ENCODE measurements around the gene CATSPERZ.
A peak's percentile ranks its signal among the peaks of the same experiment; 100 is the strongest.
"Not testable (repeated sequence)": the region's sequence is repeated elsewhere in the genome, so short reads cannot be mapped to it uniquely, and the experiment has no call there.

CATSPERZ gene

DNA sequence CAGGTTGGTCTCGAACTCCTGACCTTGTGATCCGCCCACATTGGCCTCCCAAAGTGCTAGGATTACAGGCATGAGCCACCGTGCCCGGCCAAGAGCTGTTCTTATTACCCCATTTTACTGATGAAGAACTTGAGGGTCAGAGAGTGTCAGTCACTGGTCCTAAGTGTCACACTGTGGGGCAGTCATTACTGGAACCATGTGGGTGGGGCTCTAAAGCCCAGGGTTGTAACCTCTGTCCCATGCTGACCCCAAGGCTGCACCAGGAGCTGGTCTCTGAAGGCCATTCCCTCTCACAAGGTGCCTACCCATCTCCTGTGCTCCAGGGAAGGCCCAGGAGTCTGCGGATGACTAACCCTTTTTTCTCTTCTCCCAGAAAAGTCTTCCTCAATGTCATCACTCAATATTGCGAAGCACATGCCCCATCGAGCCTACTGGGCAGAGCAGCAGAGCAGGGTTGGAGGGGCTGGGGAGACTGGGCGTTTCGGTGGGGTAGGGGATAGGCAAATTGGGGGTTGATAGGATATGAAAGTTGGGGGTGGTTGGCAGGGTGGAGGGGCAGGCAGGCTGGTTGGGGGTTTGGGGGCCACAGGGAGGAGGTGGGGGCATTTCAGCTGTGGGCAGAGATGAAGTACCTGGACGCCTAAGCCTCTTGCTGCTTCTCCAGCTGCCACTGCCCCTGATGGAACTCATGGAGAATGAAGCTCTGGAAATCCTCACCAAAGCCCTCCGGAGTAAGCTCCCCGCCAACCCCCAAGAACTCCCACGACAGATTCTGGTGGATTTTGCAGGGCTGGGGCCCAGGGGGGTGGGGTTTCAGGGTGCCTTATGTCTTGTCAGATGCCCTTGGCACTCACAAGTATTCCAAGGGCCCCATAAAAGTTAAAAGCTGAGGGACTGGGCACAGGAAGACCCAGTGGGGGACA, 3.2 kb downstream of the CATSPERZ start:
- DNase-seq (ENCODE audit: low read depth in 1 of 2, low spot score in 1 of 2), result no peak

DNA sequence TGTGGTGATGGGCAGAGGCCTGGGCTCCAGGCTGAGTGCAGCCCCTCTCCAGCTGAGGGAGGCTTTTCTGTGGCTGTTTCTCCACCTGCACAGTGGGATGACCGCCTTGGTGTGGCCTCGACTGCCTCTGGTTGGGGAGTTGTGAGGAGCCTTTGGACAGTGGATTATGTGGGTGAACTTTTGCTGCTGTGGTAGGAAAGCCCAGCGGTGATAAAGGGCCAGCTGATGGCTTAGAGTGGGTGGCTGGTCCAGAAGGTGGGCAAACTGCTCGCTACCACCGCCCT, 3.8 kb downstream of the CATSPERZ start:
- DNase-seq (ENCODE audit: low read depth in 1 of 2, low spot score in 1 of 2), result no peak

DNA sequence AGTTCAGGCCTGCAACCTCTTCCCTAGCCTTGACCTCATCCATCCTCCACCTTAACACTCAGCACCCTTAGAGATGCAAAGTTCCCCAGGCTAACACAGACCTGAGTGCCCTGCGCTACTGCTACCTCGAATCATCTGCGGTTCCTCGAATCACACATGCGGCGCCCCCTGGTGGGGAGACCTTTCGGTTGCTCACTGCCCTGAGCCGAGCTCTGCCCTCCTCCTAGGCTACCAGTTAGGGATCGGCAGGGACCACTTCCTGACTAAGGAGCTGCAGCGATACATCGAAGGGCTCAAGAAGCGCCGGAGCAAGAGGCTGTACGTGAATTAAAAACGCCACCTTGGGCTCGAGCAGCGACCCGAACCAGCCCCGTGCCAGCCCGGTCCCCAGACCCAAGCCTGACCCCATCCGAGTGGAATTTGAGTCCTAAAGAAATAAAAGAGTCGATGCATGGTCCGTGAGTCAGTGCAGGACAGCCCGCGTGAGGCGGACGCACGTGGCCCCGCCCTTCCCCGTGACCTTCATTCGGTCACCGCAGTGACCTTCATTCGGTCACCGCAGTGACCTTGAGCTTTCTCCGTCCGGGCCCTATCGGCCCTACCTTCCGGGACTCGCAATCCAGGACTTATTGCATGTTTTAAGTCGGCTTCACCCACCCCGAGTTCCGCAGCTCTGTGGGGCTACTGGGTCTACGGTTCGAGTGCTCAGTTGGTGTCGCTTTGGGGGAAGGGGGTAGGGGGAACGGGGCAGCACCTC, 4.3 kb downstream of the CATSPERZ start:
- DNase-seq (ENCODE audit: low read depth in 1 of 2, low spot score in 1 of 2), result peak; percentile 88 to 91

DNA sequence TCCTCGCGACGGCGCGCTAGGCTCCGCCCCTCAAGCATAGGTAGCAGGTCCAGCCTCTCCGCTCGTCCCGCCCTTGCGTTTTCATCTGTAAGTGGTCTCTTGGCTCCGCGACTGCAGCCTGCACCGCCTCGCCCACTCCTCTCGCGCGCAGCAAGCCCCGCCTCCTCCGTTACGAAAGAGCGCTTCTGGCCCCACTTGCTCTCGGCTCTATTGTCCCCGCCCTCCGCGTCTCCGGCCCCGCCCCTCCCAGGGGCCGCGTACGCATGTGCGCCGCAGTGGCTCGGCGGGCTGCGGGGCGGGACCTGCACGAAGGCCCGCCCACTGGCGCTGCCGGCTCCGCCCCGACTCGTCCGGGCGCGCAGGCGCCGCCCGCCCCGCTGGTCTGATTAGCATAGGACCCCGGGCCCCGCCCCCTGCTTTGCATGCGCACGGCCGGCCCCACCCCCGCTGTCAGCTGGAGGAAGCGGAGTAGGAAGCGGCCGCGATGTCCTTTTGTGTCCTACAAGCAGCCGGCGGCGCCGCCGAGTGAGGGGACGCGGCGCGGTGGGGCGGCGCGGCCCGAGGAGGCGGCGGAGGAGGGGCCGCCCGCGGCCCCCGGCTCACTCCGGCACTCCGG, 5.0 kb downstream of the CATSPERZ start, which contains the start of gene ESRRA:
ESRRA (plus strand) TSS at position 450 of the 616 bp plus-strand sequence. CDS start 1,656 bp downstream, outside the sequence.
- DNase-seq (ENCODE audit: low read depth in 1 of 2, low spot score in 1 of 2), result peak; percentile 98 to 99

DNA sequence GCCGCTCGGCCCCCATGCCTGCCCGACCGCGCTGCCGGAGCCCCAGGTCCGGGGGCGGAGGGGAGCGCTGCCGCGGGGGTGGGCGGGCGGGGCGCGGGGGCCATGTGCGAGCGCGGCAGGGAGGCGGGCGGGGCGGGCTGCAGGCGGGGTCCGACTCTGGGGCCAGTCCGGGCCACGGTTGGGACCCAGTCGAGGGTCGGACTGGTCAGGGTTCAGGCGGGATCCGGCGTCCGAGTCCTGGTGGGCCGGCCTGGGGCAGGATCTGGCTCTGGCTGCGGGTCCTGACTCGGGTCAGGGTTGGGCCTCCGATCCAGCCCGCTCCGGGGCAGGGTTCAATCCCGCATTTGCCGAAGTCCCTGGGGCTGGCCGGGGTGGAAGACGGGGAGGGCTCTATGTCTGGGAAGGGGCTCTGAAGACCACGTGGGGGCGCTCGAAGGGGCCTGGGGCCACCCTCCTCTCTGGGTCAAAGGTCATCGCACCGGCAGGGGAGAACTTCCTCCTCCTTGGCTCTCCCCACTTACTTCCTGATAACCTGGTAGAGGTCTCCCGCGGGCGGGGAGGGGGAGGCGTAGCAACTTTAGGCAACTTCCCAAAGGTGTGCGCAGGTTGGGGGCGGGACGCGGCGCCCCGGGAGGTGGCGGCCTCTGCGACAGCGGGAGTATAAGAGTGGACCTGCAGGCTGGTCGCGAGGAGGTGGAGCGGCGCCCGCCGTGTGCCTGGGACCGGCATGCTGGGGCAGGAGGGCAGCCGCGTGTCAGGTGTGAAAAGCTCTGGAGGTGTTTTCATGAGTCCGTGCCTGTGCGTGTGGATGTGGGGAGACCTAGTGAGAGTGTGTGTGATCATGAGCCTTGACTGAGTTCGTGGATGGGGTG, 5.8 kb downstream of the CATSPERZ start:
- DNase-seq (ENCODE audit: low read depth in 1 of 2, low spot score in 1 of 2), result peak; percentile 56 to 61

DNA sequence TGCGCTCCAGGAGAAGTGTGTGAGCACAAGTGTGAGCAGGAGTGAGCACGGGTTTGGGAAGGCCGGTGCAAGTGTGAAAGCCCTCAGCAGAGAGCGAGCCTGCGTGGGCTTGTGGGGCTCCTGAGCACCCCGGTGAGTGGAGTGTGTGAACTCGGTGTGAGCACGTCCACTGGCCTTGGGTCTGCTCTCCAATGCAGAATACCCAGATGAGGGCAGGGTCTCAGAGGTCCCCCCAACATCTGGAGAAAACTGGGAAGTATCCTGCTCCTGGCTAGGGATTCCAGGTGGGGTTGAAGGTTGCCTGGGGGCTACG, 6.4 kb downstream of the CATSPERZ start:
- DNase-seq (ENCODE audit: low read depth in 1 of 2, low spot score in 1 of 2), result no peak

DNA sequence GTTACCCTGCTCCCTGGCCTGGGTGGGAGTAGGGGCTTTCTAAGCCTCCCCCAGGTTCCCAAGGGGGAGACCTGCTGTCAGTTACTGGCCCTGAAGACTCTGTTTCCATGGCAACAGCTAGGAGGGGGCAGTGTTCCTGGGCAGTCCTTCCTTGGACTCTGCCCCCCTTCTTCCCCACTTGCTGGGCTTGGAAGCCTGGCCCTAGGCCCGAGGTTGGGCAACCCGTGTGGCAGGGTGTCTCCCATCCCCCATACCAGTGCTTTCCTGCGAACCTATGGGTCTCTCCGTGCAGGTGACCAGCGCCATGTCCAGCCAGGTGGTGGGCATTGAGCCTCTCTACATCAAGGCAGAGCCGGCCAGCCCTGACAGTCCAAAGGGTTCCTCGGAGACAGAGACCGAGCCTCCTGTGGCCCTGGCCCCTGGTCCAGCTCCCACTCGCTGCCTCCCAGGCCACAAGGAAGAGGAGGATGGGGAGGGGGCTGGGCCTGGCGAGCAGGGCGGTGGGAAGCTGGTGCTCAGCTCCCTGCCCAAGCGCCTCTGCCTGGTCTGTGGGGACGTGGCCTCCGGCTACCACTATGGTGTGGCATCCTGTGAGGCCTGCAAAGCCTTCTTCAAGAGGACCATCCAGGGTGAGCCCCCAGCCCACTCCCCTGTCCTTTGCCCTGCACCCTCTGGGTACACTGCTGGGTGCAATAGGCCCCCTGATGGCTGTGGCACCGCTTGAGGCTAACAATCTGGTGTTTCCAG, 6.9 kb downstream of the CATSPERZ start:
- no peak for DNase-seq (ENCODE audit: low read depth in 1 of 2, low spot score in 1 of 2)

DNA sequence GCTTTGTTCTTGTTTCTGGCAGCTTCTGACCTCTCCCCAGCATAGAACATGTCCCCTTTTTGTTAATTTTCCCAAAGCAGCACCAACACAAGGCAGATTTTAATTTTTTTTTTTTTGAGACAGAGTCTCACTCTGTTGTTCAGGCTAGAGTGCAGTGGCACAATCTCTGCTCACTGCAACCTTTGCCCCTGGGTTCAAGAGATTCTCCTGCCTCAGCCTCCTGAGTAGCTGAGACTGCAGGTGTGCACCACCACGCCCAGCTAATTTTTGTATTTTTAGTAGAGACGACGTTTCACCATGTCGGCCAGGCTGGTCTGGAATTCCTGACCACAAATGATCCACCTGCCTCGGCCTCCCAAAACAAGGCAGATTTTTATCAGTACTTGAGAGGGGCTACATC, 7.6 kb downstream of the CATSPERZ start:
- not testable (repeated sequence) for DNase-seq (ENCODE audit: low read depth in 1 of 2, low spot score in 1 of 2)

DNA sequence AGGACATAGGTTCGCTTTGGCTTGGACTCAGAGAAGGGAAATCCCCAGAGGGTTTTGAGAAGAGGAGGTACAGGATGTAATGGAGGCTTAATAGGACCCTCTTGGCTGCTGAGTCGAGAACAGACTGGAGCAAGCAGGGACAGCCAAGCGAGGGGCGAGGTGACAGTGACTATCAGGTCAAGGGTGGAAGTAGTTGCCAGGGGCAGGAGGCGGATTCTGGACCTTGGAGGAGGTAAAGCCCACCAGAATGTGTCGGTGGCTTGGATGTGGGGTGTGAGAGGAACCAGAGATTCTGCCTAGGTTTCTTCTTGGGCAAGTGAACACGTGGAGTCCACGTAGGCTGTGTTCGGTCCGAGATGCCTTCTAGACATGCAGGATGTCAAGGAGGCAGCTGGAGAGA, 12.8 kb downstream of the CATSPERZ start:
- no peak for DNase-seq (ENCODE audit: low read depth in 1 of 2, low spot score in 1 of 2)

DNA sequence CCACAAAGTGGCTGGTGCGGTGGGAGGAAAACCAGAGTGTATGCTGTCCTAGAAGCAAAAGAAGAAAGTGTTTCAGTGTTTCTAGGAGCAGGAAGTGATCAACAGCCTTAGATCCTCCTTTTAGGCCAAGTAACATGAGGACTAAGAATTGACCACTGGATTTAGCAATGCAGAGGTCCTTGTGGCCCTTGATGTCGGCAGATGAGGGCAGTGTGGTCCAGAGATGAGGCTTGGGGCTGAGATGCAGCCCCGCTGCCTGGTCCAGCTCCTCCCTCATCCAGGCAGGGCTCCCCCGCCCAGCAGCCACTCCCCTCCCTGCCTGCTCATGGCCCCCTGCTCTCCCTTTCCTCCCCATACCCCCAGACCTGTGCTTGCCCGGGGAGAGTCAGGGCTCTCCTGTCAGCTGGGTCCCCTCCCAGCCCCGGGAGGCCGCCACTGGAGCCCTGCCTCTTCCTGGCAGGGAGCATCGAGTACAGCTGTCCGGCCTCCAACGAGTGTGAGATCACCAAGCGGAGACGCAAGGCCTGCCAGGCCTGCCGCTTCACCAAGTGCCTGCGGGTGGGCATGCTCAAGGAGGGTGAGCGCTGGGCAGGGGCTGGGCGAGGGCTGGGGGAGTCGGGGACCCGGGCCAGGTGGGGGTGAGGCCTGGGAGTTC, 13.5 kb downstream of the CATSPERZ start:
- DNase-seq (ENCODE audit: low read depth in 1 of 2, low spot score in 1 of 2), result no peak

DNA sequence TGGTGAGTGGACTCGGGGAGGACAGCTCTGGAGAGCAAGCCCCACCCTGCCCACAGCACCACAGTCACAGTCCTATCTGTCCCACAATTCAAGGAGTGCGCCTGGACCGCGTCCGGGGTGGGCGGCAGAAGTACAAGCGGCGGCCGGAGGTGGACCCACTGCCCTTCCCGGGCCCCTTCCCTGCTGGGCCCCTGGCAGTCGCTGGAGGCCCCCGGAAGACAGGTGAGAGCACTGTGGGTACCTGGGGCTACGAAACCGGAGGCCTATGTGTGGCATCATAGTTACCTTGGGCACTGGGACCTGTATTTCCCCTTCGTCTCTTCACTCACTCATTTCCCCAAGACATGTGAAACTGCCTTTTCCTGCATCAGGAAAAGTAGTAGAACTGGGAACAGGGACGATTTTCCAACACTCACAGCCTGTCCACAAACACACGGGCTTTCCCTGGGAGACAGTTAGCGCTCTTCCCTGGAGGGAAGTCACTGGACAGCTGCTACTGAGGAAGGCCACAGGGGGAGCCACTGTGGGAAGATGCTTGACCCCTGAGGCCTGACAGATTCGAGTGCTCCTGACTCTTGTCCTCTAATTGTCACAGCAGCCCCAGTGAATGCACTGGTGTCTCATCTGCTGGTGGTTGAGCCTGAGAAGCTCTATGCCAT, 14.1 kb downstream of the CATSPERZ start:
- DNase-seq (ENCODE audit: low read depth in 1 of 2, low spot score in 1 of 2), result no peak

DNA sequence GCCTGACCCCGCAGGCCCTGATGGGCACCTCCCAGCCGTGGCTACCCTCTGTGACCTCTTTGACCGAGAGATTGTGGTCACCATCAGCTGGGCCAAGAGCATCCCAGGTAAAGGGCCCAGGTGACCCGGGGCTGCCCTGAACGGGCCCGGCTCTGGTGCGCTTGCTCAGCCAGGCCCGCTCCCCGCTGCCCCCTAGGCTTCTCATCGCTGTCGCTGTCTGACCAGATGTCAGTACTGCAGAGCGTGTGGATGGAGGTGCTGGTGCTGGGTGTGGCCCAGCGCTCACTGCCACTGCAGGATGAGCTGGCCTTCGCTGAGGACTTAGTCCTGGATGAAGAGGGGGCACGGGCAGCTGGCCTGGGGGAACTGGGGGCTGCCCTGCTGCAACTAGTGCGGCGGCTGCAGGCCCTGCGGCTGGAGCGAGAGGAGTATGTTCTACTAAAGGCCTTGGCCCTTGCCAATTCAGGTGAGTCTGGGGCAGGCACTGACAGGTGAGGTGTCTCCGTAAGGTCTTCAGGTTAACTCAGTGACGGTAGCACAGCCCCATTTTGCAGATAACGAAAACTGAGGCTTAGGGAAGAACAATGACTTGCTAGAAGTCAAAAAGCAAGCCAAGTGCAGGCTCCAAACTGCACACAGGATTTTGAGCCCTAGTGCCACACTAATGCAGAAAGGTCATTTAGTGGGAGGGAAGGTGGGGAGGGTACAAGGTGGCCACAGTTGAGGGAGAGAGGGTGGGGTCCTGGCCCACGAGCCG, 14.8 kb downstream of the CATSPERZ start:
- no peak for DNase-seq (ENCODE audit: low read depth in 1 of 2, low spot score in 1 of 2)

DNA sequence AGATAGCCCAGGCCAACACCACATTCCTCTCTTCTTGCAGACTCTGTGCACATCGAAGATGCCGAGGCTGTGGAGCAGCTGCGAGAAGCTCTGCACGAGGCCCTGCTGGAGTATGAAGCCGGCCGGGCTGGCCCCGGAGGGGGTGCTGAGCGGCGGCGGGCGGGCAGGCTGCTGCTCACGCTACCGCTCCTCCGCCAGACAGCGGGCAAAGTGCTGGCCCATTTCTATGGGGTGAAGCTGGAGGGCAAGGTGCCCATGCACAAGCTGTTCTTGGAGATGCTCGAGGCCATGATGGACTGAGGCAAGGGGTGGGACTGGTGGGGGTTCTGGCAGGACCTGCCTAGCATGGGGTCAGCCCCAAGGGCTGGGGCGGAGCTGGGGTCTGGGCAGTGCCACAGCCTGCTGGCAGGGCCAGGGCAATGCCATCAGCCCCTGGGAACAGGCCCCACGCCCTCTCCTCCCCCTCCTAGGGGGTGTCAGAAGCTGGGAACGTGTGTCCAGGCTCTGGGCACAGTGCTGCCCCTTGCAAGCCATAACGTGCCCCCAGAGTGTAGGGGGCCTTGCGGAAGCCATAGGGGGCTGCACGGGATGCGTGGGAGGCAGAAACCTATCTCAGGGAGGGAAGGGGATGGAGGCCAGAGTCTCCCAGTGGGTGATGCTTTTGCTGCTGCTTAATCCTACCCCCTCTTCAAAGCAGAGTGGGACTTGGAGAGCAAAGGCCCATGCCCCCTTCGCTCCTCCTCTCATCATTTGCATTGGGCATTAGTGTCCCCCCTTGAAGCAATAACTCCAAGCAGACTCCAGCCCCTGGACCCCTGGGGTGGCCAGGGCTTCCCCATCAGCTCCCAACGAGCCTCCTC, 15.7 kb downstream of the CATSPERZ start:
- DNase-seq (ENCODE audit: low read depth in 1 of 2, low spot score in 1 of 2), result not testable (repeated sequence)

DNA sequence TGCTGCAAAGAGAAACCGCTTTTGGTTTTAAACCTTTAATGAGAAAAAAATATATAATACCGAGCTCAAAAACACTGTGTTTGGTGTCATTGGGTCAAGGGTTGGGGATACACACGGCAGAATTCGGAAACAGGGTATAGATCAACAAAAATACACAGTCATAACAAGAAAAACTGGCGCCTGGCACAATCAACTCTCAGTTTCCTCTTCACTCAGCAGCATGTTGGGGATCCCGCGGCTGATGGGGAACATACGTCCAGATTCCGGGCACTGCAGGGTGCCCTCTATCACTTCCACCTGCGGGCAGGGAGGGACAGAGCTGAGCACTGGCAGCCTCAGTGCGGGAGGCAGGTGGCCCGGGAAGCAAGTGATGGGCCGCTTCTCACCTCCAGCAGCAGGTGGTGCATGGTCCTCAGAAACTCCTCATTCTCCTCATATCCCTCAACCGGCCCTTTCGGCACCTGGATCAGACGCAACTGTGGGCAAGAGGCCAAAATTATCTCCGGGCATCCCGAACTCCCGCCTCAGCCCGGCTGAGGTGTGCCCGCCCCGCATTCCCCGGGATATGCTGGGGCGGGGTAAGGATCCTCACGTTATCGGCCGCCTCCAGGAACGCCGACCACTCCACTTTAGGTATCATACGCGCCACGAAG, 16.6 kb downstream of the CATSPERZ start:
- DNase-seq (ENCODE audit: low read depth in 1 of 2, low spot score in 1 of 2), result no peak

DNA sequence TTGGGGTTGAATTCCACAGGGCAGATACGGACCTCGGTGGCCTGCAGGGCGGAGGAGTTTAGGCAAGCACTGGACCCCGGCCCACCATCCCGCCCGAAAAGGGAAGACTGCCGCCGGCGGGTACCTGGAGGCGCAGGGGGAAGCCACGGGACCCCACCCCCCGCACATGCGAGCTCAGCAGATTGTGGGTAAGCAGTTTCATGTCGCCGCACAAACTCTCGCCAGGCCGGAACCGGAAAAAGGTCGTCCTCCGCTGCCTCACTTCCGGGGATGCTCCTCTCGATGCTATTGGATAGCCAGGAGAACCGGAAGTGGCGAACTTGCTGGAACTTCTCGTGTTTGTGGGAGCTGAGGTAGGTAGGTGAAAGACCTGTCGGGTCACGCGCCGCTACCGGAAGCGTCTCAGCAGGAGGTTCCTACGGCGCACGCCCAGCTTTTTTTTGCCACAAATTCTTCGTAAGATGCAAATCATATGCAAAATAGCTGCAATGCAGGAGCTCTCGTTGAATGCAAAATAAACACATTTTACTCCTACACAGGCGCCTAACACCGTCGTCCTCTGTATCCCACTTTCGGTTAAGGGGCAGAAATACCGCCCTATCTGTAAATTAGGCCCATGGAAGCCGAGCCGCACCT, 17.3 kb downstream of the CATSPERZ start, which contains the start of gene TRMT112:
TRMT112 (minus strand) TSS at position 235 of the 636 bp plus-strand sequence; CDS start at position 202, 33 bp downstream.
- peak; percentile 86 to 99 for DNase-seq (ENCODE audit: low read depth in 1 of 2, low spot score in 1 of 2)

DNA sequence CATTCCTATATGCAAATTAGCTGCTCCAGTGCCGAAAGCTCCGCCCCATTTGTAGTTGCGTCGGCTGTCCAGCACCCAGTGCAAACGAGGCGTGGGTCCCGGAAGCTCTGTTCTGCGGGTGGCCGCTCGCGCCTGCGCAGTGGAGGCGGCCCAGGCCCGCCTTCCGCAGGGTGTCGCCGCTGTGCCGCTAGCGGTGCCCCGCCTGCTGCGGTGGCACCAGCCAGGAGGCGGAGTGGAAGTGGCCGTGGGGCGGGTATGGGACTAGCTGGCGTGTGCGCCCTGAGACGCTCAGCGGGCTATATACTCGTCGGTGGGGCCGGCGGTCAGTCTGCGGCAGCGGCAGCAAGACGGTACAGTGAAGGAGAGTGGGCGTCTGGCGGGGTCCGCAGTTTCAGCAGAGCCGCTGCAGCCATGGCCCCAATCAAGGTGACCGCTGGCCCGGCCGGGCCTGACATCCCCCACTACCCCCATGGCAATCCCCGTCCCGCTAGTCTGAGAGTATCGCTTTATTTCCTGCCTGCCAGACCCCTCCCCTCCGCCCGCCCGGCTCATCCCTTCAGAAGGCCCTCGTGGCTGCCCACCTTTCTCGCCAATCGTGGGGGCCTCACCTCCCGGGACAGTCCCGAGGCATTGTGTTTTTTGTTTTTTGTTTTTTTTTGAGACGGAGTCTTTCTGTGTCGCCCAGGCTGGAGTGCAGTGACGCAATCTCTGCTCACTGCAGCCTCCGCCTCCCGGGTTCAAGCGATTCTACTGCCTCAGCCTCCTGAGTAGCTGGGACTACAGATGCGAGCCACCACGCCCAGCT, 18.0 kb downstream of the CATSPERZ start, which contains the start of gene PRDX5:
PRDX5 (plus strand) TSS at position 161 of the 805 bp plus-strand sequence; CDS start at position 256, 95 bp downstream.
- DNase-seq (ENCODE audit: low read depth in 1 of 2, low spot score in 1 of 2), result peak; percentile 91

Data from activated CD4-positive, alpha-beta T cell treated with anti-CD3 and anti-CD28 coated beads, Interleukin-2, amount 50 U/mL, for 24 hours (primary cell).